Ishikawa (cell line): ENCODE measurements around the gene CACNA2D4.

Experiments used
- CEBPB ChIP-seq: IDR thresholded peaks from 2 replicates; pipeline ENCODE4 v1.6.1; 2012
- CREB1 ChIP-seq: IDR thresholded peaks from 2 replicates; pipeline ENCODE4 v1.6.1; 2012; ENCODE audit warnings: low read depth
- EGR1 ChIP-seq: IDR thresholded peaks from 2 replicates; pipeline ENCODE4 v1.6.1; 2012
- EP300 ChIP-seq: IDR thresholded peaks from 2 replicates; pipeline ENCODE4 v1.6.1; 2012; ENCODE audit warnings: borderline replicate concordance
- FOXM1 ChIP-seq: IDR thresholded peaks from 2 replicates; pipeline ENCODE4 v1.6.1; 2012; ENCODE audit warnings: low read depth, borderline replicate concordance
- MAX ChIP-seq: IDR thresholded peaks from 2 replicates; pipeline ENCODE4 v1.6.1; 2012
- NFIC ChIP-seq: IDR thresholded peaks from 2 replicates; pipeline ENCODE4 v1.6.1; 2012
- RAD21 ChIP-seq: IDR thresholded peaks from 2 replicates; pipeline ENCODE4 v1.6.1; 2012; ENCODE audit warnings: low read depth
- REST ChIP-seq: IDR thresholded peaks from 2 replicates; pipeline ENCODE4 v1.6.1; 2012; ENCODE audit warnings: low read depth, mild to moderate bottlenecking
- TAF1 ChIP-seq: IDR thresholded peaks from 2 replicates; pipeline ENCODE4 v1.6.1; 2012; ENCODE audit warnings: low read depth, mild to moderate bottlenecking
- TCF12 ChIP-seq: IDR thresholded peaks from 2 replicates; pipeline ENCODE4 v1.6.1; 2012; ENCODE audit warnings: low read depth
- TEAD4 ChIP-seq: IDR thresholded peaks from 2 replicates; pipeline ENCODE4 v1.6.1; 2012
- YY1 ChIP-seq: IDR thresholded peaks from 2 replicates; pipeline ENCODE4 v1.6.1; 2012; ENCODE audit warnings: low read depth
- ZBTB7A ChIP-seq: IDR thresholded peaks from 2 replicates; pipeline ENCODE4 v1.6.1; 2012; ENCODE audit warnings: low read depth
- TF ChIP-seq, protein P1 (sequence below): IDR thresholded peaks from 2 replicates; pipeline ENCODE4 v1.6.1; 2012

CACNA2D4 gene

DNA sequence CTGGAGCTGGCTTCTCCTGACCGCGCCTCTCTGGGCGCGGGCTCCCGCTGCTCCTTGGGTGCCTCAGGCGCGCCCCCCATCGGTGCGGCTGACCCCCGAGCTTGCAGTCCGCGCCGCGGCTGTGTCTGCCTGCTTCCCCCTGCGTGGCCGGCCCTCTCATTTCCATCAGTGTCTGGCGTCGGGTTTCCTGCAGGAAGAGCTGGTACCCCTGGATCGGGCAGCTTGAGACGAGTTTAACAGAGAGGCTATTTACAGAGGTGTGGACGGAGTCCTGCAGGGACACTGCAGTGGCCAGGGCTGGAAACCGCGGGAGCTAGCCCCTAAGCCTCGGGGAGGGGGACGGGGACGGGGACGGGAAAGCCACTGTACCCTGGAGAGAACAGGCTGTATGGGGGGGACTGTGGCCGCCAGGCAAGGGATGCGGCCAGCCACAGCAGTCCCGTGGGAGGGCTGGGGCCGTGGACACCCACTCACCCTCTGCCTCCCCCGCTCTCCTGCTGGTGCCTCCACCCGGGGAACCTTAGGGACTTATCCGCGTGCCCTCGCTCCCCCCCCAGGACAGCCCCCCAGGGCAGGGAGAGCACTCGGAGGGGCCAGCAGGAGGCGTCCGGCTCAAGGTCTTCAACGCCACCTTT, 3.7 kb upstream of the CACNA2D4 start:
- TF ChIP-seq EP300 (no peak), RAD21 (no peak), CEBPB (no peak), MAX (no peak), TEAD4 (no peak), ZBTB7A (no peak), EGR1 (no peak), TAF1 (no peak), CREB1 (no peak)

- no peak for TF ChIP-seq REST
- TF ChIP-seq CEBPB = no peak
- TF ChIP-seq, protein P1, sequence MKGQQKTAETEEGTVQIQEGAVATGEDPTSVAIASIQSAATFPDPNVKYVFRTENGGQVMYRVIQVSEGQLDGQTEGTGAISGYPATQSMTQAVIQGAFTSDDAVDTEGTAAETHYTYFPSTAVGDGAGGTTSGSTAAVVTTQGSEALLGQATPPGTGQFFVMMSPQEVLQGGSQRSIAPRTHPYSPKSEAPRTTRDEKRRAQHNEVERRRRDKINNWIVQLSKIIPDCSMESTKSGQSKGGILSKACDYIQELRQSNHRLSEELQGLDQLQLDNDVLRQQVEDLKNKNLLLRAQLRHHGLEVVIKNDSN = no peak
- TF ChIP-seq CREB1 = no peak
- no peak for TF ChIP-seq YY1
- TF ChIP-seq MAX = no peak
- TF ChIP-seq ZBTB7A = no peak
- TF ChIP-seq RAD21 = no peak
- no peak for TF ChIP-seq EGR1
- no peak for TF ChIP-seq TCF12
- TF ChIP-seq TEAD4 = no peak
- TF ChIP-seq TAF1 = no peak
- no peak for TF ChIP-seq NFIC
- no peak for TF ChIP-seq FOXM1
- no peak for TF ChIP-seq EP300
These were observed 2.5 kb upstream of the CACNA2D4 start for GRCh38 chr12:1920971-1921370.

GRCh38 chr12:1920436-1920835, 2.0 kb upstream of the CACNA2D4 start:
- TF ChIP-seq FOXM1 (no peak), EP300 (no peak), EGR1 (no peak), CREB1 (no peak), TAF1 (no peak), MAX (no peak), RAD21 (no peak), YY1 (no peak), NFIC (no peak), TEAD4 (no peak)
- TF ChIP-seq, protein P1 = no peak

GRCh38 chr12:1919763-1920162, 1.3 kb upstream of the CACNA2D4 start:
- no peak for TF ChIP-seq EP300
- TF ChIP-seq MAX = no peak
- TF ChIP-seq REST = no peak
- TF ChIP-seq TAF1 = no peak
- no peak for TF ChIP-seq EGR1
- no peak for TF ChIP-seq TCF12
- TF ChIP-seq YY1 = no peak
- TF ChIP-seq CREB1 = no peak
- TF ChIP-seq, protein P1 = no peak
- no peak for TF ChIP-seq RAD21
- TF ChIP-seq TEAD4 = no peak
- no peak for TF ChIP-seq ZBTB7A
- no peak for TF ChIP-seq CEBPB
- TF ChIP-seq NFIC = no peak
- TF ChIP-seq FOXM1 = no peak

- TF ChIP-seq EGR1 (no peak), RAD21 (no peak), REST (no peak), MAX (no peak), NFIC (no peak), TAF1 (no peak), TCF12 (no peak), TEAD4 (no peak), YY1 (no peak), CEBPB (no peak), CREB1 (no peak), EP300 (no peak), FOXM1 (no peak)
These were observed 832 bp upstream of the CACNA2D4 start for GRCh38 chr12:1919284-1919683.
